HPDE6-E6E7 (cell line): ENCODE data around the gene PORCN.
"Not testable (repeated sequence)": the region's sequence is repeated elsewhere in the genome, so short reads cannot be mapped to it uniquely, and the experiment has no call there.

Experiments used
- DNase-seq: peaks from one replicate; pipeline ENCODE4 v3.0.0; 2011; ENCODE audit warnings: missing footprints; ENCODE audit errors: extremely low spot score

PORCN gene

GRCh38 chrX:48540480-48540879, 31.7 kb downstream of the PORCN start:
- DNase-seq = no peak

GRCh38 chrX:48541140-48541814, 32.5 kb downstream of the PORCN start:
- DNase-seq = no peak

- no peak for DNase-seq
These were observed 40.1 kb downstream of the PORCN start for GRCh38 chrX:48548871-48549270.

- DNase-seq = not testable (repeated sequence)
These were observed 47.0 kb downstream of the PORCN start for GRCh38 chrX:48555731-48556325.

GRCh38 chrX:48558271-48558670, 49.5 kb downstream of the PORCN start:
- DNase-seq = peak; percentile 69

- DNase-seq = no peak
These were observed 50.8 kb downstream of the PORCN start for GRCh38 chrX:48559636-48560035.

GRCh38 chrX:48560056-48560455, 51.3 kb downstream of the PORCN start:
- no peak for DNase-seq

- no peak for DNase-seq
These were observed 51.9 kb downstream of the PORCN start for GRCh38 chrX:48560681-48561080.

GRCh38 chrX:48569958-48570357, 61.2 kb downstream of the PORCN start:
- DNase-seq = no peak
